Hair follicle dermal papilla cell (primary cell): Measurements from ENCODE around the gene ABCB9. TPM values are rescaled to one million over a fixed set of nuclear protein-coding genes. Genes with fewer than 3 reads are reported as not detected.

Source experiments
- small RNA-seq: library from RNA; depleted of rRNA; stranded (forward); fragments of <200 nt; gene quantifications from one replicate; pipeline ENCODE3, GENCODE V24; 2012
- total RNA-seq: library from RNA; depleted of rRNA; stranded (reverse); fragments of >200 nt; gene quantifications from 2 replicates; pipeline ENCODE4 v1.2.3, GENCODE V29; 2012

Gene ABCB9
- 10.7 and 14.4 TPM in 2 replicates for total RNA-seq

DNA sequence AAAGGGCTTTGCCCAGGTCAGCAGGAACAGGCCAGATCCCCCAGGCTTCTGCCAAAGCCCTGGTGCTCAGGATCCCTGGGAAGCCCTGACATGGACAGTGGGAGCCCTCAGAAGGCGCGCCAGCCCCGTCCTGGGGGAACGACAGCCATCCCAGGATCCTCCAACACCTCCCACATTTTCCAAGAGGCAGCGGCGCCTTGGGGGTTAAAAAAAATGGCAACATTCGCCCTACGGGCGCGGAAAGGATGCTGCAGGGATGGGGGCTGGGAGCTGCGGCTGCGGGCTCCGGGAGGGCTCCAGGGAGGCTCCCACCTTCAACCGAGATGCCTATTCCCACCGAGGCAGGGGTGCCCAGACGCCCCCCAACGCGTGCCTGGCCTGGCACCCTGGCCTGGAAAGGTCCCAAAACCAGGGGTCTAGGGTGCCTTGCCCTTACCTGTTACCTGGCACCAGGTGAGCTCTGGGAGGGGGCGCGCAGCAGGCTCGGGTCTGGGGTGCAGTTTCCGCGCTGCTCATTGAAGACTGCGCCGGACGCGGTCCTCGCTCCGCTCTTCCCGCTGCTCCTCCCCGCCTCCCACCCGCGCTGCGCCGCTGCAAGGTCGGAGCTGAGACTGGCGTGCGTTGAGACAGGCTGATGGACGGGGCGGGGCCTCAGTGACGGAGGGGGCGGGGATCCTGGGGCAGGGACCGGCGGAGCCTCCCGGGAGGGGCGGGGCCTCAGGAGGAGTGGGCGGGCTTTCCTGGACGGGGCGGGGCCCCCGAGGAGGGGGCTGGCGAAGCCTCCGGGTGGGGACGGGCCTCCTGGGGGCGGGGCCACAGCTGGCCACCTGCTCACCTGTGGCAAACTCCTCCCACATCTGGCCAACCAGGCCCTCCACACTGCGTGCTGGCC is at the start of gene ABCB9:
Gene ABCB9, minus strand, starts transcription at position 613 of the 892 bp plus-strand sequence. CDS start 6,228 bp downstream, outside the sequence.

DNA sequence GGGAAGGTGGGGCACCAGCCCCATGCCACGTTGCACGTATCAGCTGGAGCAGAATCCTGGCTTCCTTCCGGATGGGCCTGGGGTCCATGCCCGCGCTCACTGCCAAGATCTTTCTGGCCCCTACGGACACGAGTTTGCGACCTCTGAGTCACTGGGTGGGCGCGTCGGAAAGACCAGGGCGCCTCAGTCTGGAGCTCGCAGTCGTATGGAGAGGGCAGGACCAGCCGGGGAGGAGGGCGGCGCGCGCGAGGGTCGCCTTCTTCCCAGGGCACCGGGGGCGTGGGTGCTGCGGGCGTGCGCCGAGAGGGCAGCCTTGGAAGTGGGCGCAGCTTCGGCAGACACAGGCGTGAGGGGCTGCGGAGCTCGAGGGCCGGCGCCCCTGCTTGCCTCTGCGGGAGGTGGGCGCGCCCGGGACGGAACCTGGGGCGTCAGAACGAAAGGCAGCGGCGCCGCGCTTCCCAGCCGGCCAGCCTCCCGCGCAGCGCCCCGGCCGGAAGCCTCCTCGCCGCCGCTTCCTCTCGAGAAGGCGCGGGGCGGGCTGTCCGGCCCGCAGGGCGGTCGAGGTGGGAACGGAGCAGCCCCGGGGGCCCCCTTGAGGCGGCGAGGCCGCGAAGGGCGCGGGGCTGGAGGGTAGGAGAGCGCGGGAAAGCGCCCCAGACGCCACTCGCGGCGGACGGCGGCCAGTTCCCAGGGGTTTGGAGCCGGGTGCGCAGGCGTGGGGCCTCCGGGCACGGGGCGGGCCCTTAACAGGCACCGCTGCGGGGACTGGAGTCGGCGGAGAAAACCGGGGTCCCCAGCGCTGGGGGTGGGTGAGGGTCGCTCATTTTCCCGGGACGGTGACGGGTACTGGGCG is 14.1 kb upstream of the ABCB9 start, which contains the start of gene ARL6IP4:
Gene ARL6IP4, plus strand, starts transcription at position 499 of the 853 bp plus-strand sequence. CDS start 459 bp downstream, outside the sequence.

DNA sequence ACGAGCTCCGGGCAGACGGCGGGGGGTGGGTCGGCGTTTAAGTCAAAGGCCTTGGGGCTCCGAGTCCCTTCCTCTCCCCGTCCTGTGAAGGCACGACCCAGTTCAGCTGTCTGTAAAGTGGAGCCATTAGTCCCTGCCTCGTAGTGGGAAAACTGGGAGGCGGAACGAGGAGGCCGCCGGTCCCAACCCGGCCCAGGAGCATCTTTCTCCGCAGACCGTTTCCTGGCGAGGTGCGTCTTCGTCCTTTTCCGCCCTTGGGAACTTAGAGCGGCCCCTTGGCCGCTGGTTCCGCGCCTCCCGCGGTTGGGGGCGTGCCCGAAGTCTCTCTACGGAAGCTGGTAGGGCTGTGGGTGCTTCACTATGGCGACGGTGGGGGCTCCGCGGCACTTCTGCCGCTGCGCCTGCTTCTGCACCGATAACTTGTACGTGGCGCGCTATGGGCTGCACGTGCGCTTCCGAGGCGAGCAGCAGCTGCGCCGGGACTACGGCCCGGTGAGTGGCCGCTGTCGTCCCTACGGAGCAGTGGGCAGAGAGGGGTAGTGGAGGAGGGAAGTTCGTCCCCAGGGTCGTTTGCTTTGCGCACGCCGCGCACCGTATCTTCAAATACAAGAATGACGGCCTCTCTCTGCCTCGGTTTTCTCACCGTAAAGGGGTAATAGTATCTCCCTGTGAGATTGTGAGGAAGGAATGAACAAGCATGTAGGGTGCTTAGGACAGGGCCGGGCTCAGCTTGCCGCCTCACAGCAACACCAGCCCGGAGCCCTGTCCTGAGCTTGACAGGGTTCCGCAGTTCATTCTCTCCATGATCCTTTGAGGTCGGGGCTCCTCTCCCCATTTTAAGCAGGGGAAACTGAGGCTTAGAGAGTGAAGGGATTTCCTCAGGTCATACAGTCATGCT is 8.9 kb upstream of the ABCB9 start, which contains the start of gene OGFOD2:
Gene OGFOD2, plus strand, starts transcription at position 353 of the 898 bp plus-strand sequence. Its CDS starts 8 bp downstream, at position 361.

DNA sequence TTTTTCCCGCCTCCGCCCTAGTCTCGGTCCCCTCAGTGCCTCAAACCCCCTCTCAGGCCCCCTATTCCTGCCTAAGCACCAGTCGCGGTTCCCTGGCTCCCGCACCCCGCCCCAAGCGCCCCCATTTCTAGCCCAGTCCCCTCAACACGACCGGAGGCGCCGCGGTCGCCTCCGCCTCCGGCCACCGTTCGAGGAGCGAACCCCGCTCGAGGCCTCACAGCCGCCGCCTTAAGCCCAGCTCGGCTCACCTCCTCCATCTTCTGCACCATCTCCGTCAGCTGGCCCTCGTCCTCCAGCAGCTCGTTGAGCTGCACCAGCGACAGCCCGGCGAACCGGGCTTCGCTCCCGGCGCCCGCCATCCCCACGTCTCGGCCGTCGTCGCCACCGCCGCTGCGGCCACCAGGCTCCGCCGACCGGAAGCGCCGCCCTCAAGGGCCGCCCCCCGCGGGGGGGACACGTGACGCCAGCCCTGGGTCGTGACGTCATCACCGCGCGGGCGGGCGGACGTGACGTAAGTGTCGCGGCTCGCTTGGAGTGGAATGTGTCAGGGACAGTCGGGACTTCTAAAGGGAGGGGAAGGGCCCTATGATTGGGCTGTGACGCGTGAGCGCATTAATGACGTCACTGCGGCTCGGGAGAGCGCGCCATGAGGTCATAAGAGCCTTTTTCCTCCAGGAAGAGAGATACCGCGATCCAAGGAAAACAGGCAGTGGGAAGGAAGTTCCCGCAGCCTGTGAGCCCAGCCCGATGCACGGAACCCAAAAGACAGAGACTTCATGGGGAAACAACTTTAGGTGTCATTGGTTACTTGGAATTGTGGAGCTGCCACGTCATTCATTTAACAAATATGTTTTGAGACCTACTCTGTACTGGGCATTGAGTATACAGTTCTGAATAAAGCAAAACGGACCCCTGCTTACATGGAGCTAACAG is 70.3 kb downstream of the ABCB9 start, which contains the start of gene VPS37B:
Gene VPS37B, minus strand, starts transcription at position 421 of the 933 bp plus-strand sequence. Its CDS starts 62 bp downstream, at position 359.

Small RNA genes within 50 kb of the gene (small RNA-seq; reads per million reads assigned to genes)
- gene ARL6IP4: not detected
- not detected for gene MIR4304

Other genes with a start within 250 kb of the ABCB9 start
- not detected in 2 replicates for gene HCAR3, start 249.7 kb downstream of the ABCB9 start, total RNA-seq
- under 0.01 and 0.16 TPM in 2 replicates for gene HCAR1, start 235.6 kb downstream of the ABCB9 start, total RNA-seq
- 29.4 and 36.8 TPM in 2 replicates for gene DENR, start 213.6 kb downstream of the ABCB9 start, total RNA-seq
- 0.49 and 0.65 TPM in 2 replicates for gene CCDC62, start 191.9 kb downstream of the ABCB9 start, total RNA-seq
- gene HIP1R, start 131.0 kb downstream of the ABCB9 start, total RNA-seq: 7.4 and 8.0 TPM in 2 replicates
- gene VPS37B, start 70.3 kb downstream of the ABCB9 start, total RNA-seq: 32.3 and 39.1 TPM in 2 replicates
- 10.4 and 11.3 TPM in 2 replicates for gene OGFOD2, start 8.8 kb upstream of the ABCB9 start, total RNA-seq
- 70.7 and 104 TPM in 2 replicates for gene ARL6IP4, start 14.2 kb upstream of the ABCB9 start, total RNA-seq
- gene PITPNM2, start 184.6 kb upstream of the ABCB9 start, total RNA-seq: 6.9 and 7.0 TPM in 2 replicates